ENCODE measurements around the gene SAMD4A.

DNA sequence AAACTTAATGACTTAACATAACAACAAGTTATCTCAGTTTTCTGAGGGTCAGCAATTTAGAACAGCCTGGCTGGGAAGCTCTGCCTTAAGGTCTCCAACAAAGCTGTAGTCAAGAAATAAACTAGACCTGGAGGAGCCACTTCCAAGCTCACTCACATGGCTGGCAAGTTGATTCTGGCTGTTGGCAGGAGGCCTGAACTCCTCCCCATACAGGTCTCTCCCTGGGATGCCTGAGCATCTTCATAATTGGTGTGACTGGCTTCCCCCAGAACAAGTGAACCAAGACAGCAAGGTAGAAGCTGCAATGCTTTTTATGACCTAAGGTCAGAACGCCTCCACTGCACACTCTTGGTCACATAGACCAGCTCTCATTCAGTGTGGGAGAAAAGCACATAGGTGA lies 128.3 kb downstream of the SAMD4A start:
- TF ChIP-seq, protein P1, sequence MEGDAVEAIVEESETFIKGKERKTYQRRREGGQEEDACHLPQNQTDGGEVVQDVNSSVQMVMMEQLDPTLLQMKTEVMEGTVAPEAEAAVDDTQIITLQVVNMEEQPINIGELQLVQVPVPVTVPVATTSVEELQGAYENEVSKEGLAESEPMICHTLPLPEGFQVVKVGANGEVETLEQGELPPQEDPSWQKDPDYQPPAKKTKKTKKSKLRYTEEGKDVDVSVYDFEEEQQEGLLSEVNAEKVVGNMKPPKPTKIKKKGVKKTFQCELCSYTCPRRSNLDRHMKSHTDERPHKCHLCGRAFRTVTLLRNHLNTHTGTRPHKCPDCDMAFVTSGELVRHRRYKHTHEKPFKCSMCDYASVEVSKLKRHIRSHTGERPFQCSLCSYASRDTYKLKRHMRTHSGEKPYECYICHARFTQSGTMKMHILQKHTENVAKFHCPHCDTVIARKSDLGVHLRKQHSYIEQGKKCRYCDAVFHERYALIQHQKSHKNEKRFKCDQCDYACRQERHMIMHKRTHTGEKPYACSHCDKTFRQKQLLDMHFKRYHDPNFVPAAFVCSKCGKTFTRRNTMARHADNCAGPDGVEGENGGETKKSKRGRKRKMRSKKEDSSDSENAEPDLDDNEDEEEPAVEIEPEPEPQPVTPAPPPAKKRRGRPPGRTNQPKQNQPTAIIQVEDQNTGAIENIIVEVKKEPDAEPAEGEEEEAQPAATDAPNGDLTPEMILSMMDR (IDR thresholded peaks at IDR 0.05; ENCODE audit: insufficient read depth, low read length) = no peak
- TF ChIP-seq GABPA (IDR thresholded peaks at IDR 0.05; ENCODE audit: low read depth) (no peak), POLR2AphosphoS5 (IDR thresholded peaks at IDR 0.05; ENCODE audit: low read depth) (no peak)
- TF ChIP-seq, protein P2, sequence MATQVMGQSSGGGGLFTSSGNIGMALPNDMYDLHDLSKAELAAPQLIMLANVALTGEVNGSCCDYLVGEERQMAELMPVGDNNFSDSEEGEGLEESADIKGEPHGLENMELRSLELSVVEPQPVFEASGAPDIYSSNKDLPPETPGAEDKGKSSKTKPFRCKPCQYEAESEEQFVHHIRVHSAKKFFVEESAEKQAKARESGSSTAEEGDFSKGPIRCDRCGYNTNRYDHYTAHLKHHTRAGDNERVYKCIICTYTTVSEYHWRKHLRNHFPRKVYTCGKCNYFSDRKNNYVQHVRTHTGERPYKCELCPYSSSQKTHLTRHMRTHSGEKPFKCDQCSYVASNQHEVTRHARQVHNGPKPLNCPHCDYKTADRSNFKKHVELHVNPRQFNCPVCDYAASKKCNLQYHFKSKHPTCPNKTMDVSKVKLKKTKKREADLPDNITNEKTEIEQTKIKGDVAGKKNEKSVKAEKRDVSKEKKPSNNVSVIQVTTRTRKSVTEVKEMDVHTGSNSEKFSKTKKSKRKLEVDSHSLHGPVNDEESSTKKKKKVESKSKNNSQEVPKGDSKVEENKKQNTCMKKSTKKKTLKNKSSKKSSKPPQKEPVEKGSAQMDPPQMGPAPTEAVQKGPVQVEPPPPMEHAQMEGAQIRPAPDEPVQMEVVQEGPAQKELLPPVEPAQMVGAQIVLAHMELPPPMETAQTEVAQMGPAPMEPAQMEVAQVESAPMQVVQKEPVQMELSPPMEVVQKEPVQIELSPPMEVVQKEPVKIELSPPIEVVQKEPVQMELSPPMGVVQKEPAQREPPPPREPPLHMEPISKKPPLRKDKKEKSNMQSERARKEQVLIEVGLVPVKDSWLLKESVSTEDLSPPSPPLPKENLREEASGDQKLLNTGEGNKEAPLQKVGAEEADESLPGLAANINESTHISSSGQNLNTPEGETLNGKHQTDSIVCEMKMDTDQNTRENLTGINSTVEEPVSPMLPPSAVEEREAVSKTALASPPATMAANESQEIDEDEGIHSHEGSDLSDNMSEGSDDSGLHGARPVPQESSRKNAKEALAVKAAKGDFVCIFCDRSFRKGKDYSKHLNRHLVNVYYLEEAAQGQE (IDR thresholded peaks at IDR 0.05; ENCODE audit: insufficient replicate concordance, low read depth) = no peak

All from HL-60 (cell line).